K562 (cell line): Measurements from ENCODE around the gene SNRPA. TPM values are rescaled to one million over a fixed set of nuclear protein-coding genes. Genes with fewer than 3 reads are reported as not detected.

Source experiments
- ATAC-seq: fragments of 200-7000 bp; cut with Tn5 transposase; 3 replicates; pipeline ENCODE4 v1.9.1; 2020; ENCODE audit warnings: moderate library complexity
- BruUV-seq: library from RNA; stranded (reverse); fragments of 400-500 nt; replicated peaks from 2 replicates; lab custom pipeline; 2021; lab: Mats Ljungman, UMichigan
- CTCF ChIA-PET: fragments of 300-600 bp; formaldehyde crosslinking; extraction: SDS; loops from one replicate; lab custom pipeline; 2021; ENCODE audit warnings: low intra/inter-chr PET ratio; lab: Yijun Ruan, JAX
- POLR2A ChIA-PET: fragments of 300-600, 350-650 bp; sonication (Branson Sonifier 250); formaldehyde crosslinking; extraction: SDS; loops from one replicate; lab custom pipeline; 2021; ENCODE audit warnings: antibody characterized with exemption, inconsistent platforms; lab: Yijun Ruan, JAX
- DNase-seq, 4 experiments: peaks; one replicate each; pipeline versions ENCODE4 v3.0.0 to v3.0.0-alpha.2; 2011 to 2018; ENCODE audit warnings: low spot score in 3 of 4, mixed read lengths in 3 of 4; ENCODE audit errors: extremely low read depth in 1 of 4
- FAIRE-seq: peaks from 2 replicates; lab custom pipeline; 2011; peaks lifted over from hg19 to GRCh38; lab: Jason Lieb, UNC
- H2AFZ ChIP-seq: 2 replicates; pipeline ENCODE4 v1.6.0; 2011; ENCODE audit warnings: low read depth, low read length, control low read depth, inconsistent platforms
- H3K27ac ChIP-seq: fragments of 200-600 bp; 3 replicates; pipeline ENCODE4 v1.8.0; 2011; ENCODE audit warnings: low read depth, mild to moderate bottlenecking, control low read depth, inconsistent platforms, low read length, moderate library complexity, mixed read lengths; ENCODE audit errors: extremely low read depth
- H3K27me3 ChIP-seq, 2 experiments: fragments of 300-600 bp in 1 of 2; 2 replicates in 1 of 2; 3 replicates in 1 of 2; pipeline versions ENCODE4 v1.6.0 to v1.8.0; 2011; ENCODE audit warnings: inconsistent platforms in 2 of 2, low read length in 2 of 2, mild to moderate bottlenecking in 1 of 2, mixed read lengths in 1 of 2, moderate library complexity in 1 of 2; ENCODE audit not compliant: control insufficient read depth in 2 of 2, insufficient read depth in 2 of 2
- H3K36me3 ChIP-seq: fragments of 300-600 bp; 3 replicates; pipeline ENCODE4 v1.8.0; 2011; ENCODE audit warnings: mild to moderate bottlenecking, low read length, inconsistent platforms; ENCODE audit not compliant: control insufficient read depth, insufficient read depth
- H3K4me1 ChIP-seq, 2 experiments: fragments of 200-600 bp in 1 of 2; replicated peaks in 1 of 2; 2 replicates in 1 of 2; 3 replicates in 1 of 2; pipeline versions ENCODE4 v1.5.1 to v1.8.0; 2011; ENCODE audit warnings: inconsistent platforms in 2 of 2, low read length in 2 of 2, mild to moderate bottlenecking in 1 of 2, mixed read lengths in 1 of 2, moderate library complexity in 1 of 2; ENCODE audit not compliant: control insufficient read depth in 2 of 2, insufficient read depth in 2 of 2
- H3K4me2 ChIP-seq: 2 replicates; pipeline ENCODE4 v1.6.1; 2011; ENCODE audit warnings: low read length, control low read depth, inconsistent platforms, mixed read lengths; ENCODE audit not compliant: insufficient read depth
- H3K4me3 ChIP-seq: fragments of 200-600 bp; sonication (generic), shearing (Covaris generic); 2 replicates; pipeline ENCODE4 v1.5.1; 2016; ENCODE audit warnings: control low read depth, inconsistent platforms
- H3K79me2 ChIP-seq: fragments of 200-600 bp; 3 replicates; pipeline ENCODE4 v1.8.0; 2011; ENCODE audit warnings: low read length, inconsistent platforms; ENCODE audit not compliant: control insufficient read depth, insufficient read depth
- H3K9ac ChIP-seq, 2 experiments: 2 replicates each; pipeline versions ENCODE4 v1.6.0 to v1.6.1; 2011; ENCODE audit warnings: low read depth in 2 of 2, low read length in 2 of 2, control low read depth in 1 of 2, inconsistent platforms in 1 of 2, mild to moderate bottlenecking in 1 of 2, mixed read lengths in 1 of 2; ENCODE audit not compliant: insufficient read depth in 1 of 2
- H3K9me1 ChIP-seq: one replicate; pipeline ENCODE4 v1.6.0; 2011; ENCODE audit warnings: inconsistent platforms, mild to moderate bottlenecking, low read length, moderate library complexity; ENCODE audit not compliant: control insufficient read depth, insufficient read depth
- H3K9me3 ChIP-seq: replicated peaks from 2 replicates; pipeline ENCODE4 v1.5.1; 2011; ENCODE audit warnings: low read depth, low read length, inconsistent platforms; ENCODE audit not compliant: control insufficient read depth, insufficient read depth
- H4K20me1 ChIP-seq: replicated peaks from 2 replicates; pipeline ENCODE4 v1.6.1; 2011; ENCODE audit warnings: low read length, inconsistent platforms, mixed read lengths; ENCODE audit not compliant: control insufficient read depth, insufficient read depth
- C11orf30 ChIP-seq: fragments of 450-650 bp; IDR thresholded peaks from 2 replicates; pipeline ENCODE4 v1.6.1; 2016; ENCODE audit warnings: low read depth, mild to moderate bottlenecking
- CHAMP1 ChIP-seq: fragments of 450-650 bp; IDR thresholded peaks from 2 replicates; pipeline ENCODE4 v1.6.1; 2016; ENCODE audit warnings: mild to moderate bottlenecking
- E2F1 ChIP-seq: sonication (generic); formaldehyde crosslinking; IDR thresholded peaks from 2 replicates; pipeline ENCODE4 v1.8.1; 2023; ENCODE audit warnings: mild to moderate bottlenecking, missing genetic modification reagents, moderate library complexity
- FUS ChIP-seq: fragments of 200-400 bp; formaldehyde crosslinking; optimal IDR thresholded peaks from 2 replicates; pipeline ENCODE3; 2017; ENCODE audit warnings: low read depth, low read length
- JUNB ChIP-seq: fragments of 450-650 bp; formaldehyde crosslinking; conservative IDR thresholded peaks from 2 replicates; pipeline ENCODE4 v1.4.0; 2020; ENCODE audit warnings: mild to moderate bottlenecking
- MBD1 ChIP-seq: fragments of 250-450 bp; sonication (Bioruptor Pico); IDR thresholded peaks from 2 replicates; pipeline ENCODE4 v1.8.0; 2022; ENCODE audit warnings: inconsistent platforms
- MCM5 ChIP-seq: fragments of 450-650 bp; IDR thresholded peaks from 2 replicates; pipeline ENCODE4 v1.6.1; 2016; ENCODE audit warnings: low read depth
- POLR2AphosphoS5 ChIP-seq: IDR thresholded peaks from 2 replicates; pipeline ENCODE4 v1.6.1; 2011; ENCODE audit warnings: mild to moderate bottlenecking, low read depth, low read length, moderate library complexity; ENCODE audit not compliant: control insufficient read depth, insufficient read depth
- SMARCA5 ChIP-seq: fragments of 450-650 bp; IDR thresholded peaks from 2 replicates; pipeline ENCODE4 v1.6.1; 2016
- SREBF1 ChIP-seq: fragments of 150-350 bp; IDR thresholded peaks from 2 replicates; pipeline ENCODE4 v1.6.1; 2014; ENCODE audit warnings: antibody characterized with exemption, low read depth, low read length, borderline replicate concordance
- TCF7 ChIP-seq: sonication (generic); IDR thresholded peaks from 2 replicates; pipeline ENCODE4 v1.6.1; 2016; ENCODE audit warnings: antibody characterized with exemption, borderline replicate concordance
- ZNF23 ChIP-seq: fragments of 250-450 bp; sonication (Bioruptor Pico); IDR thresholded peaks from 2 replicates; pipeline ENCODE4 v1.4.0; 2020; ENCODE audit warnings: mild to moderate bottlenecking
- ZNF778 ChIP-seq: fragments of 450-650 bp; formaldehyde crosslinking; IDR thresholded peaks from 2 replicates; pipeline ENCODE4 v1.4.0; 2020; ENCODE audit warnings: mild to moderate bottlenecking, moderate library complexity
- WGBS: fragments of 100-300 bp; shearing (Covaris generic); methylation state at CpG from one replicate; pipeline ENCODE4 v1.1.6; 2016; ENCODE audit warnings: low coverage, mixed read lengths; ENCODE audit not compliant: insufficient coverage; ENCODE audit errors: missing lambda C conversion rate; 5-methylcytosine and 5-hydroxymethylcytosine counted together
- in situ Hi-C: fragments of 300-500 bp; cut with MboI; formaldehyde crosslinking; loops from 4 replicates; pipeline ENCODE4 v1.15.0; 2018; ENCODE audit warnings: inconsistent platforms, mixed read lengths
- intact Hi-C: fragments of 100-400 bp; cut with micrococcal nuclease; formaldehyde crosslinking; loops from 2 replicates; pipeline ENCODE4 v1.14.2; 2022
- polyA plus RNA-seq, 8 experiments: library from polyadenylated mRNA; depleted of rRNA in 4 of 8; stranded (reverse) in 5 of 8; unstranded in 3 of 8; fragments of >200 nt; fragmentation: Nextera tagmentation in 2 of 8; fragmentation: Illumina TruSeq in 1 of 8; extraction: Ambion mirVana in 2 of 8; extraction: Trizol in 1 of 8; gene quantifications; 2 replicates each; pipeline versions ENCODE4 v1.2.1 to v1.2.3, GENCODE V29; 2011 to 2014; ENCODE audit warnings: inconsistent platforms in 1 of 8, missing spikeins in 1 of 8
- total RNA-seq, 7 experiments: library from RNA; depleted of rRNA in 6 of 7; stranded (reverse); fragments of >200 nt in 6 of 7; fragmentation: Illumina TruSeq in 2 of 7; extraction: Trizol in 2 of 7; gene quantifications; 2 replicates each; pipeline versions ENCODE4 v1.2.1 to v1.2.3, GENCODE V29; 2011 to 2021; ENCODE audit warnings: low replicate concordance in 1 of 7

The SNRPA gene
- total and polyA plus RNA-seq, 9 of the 15 experiments (the other 6 are each of a cell fraction or from before 2014, with no cell fraction given) = 16.3 to 311 (median 193) TPM

- ATAC-seq (no peak), DNase-seq (no peak), FAIRE-seq (no peak)
- Histone ChIP-seq H3K9me1 (no peaks in the 10 kb centered on the region), H2AFZ (no peak overlapping the region), H3K27me3 (no peaks in the 10 kb centered on the region), H3K36me3 (peaks cover 28% of the 10 kb centered on the region), H3K27ac (no peak overlapping the region), H3K4me1 (peaks cover 4 to 26% of the 10 kb centered on the region in 2 experiments; a peak in 4 of 5 replicates), H3K79me2 (peaks cover 51% of the 10 kb centered on the region), H3K9me3 (no peaks in the 10 kb centered on the region), H4K20me1 (no peaks in the 10 kb centered on the region), H3K9ac (no peak overlapping the region), H3K4me2 (no peak overlapping the region), H3K4me3 (no peak overlapping the region)
- in situ Hi-C loops = no loop called here
- POLR2A ChIA-PET = interaction anchor here (0.7 to 2.0 kb wide), 5 partner anchors 10 to 78 kb away, joined by 3 to 4 read pairs (median 3); partner anchors contain the start of genes ACTMAP and SNRPA
- intact Hi-C loops = no loop called here
- CTCF ChIA-PET = no interaction called here
- TF ChIP-seq MCM5 = no peak
- no peak for TF ChIP-seq POLR2AphosphoS5
- no peak for TF ChIP-seq SREBF1
- no peak for TF ChIP-seq ZNF778
- TF ChIP-seq JUNB (CRISPR knock-in tag) = no peak
- no peak for TF ChIP-seq TCF7
- TF ChIP-seq FUS = no peak
- TF ChIP-seq C11orf30 = no peak
- TF ChIP-seq ZNF23 (CRISPR knock-in tag) = no peak
- no peak for TF ChIP-seq MBD1 (CRISPR knock-in tag)
- no peak for TF ChIP-seq CHAMP1
- no peak for TF ChIP-seq E2F1 (CRISPR knock-in tag)
- TF ChIP-seq SMARCA5 = no peak
- WGBS = 78% methylated on average over 9 of the region's 9 CpGs
- BruUV-seq = no TSS peak
These were observed 28.9 kb upstream of the SNRPA start for GRCh38 chr19:40721936-40722661.
